NK-92 (cell line): ENCODE measurements around the gene SHROOM1.
"Not testable (repeated sequence)": the region's sequence is repeated elsewhere in the genome, so short reads cannot be mapped to it uniquely, and the experiment has no call there.

Experiments used
- DNase-seq: peaks from one replicate; lab custom pipeline; 2025; ENCODE audit not compliant: unreplicated experiment; lab: John Stamatoyannopoulos, UW

Gene SHROOM1, protein sequence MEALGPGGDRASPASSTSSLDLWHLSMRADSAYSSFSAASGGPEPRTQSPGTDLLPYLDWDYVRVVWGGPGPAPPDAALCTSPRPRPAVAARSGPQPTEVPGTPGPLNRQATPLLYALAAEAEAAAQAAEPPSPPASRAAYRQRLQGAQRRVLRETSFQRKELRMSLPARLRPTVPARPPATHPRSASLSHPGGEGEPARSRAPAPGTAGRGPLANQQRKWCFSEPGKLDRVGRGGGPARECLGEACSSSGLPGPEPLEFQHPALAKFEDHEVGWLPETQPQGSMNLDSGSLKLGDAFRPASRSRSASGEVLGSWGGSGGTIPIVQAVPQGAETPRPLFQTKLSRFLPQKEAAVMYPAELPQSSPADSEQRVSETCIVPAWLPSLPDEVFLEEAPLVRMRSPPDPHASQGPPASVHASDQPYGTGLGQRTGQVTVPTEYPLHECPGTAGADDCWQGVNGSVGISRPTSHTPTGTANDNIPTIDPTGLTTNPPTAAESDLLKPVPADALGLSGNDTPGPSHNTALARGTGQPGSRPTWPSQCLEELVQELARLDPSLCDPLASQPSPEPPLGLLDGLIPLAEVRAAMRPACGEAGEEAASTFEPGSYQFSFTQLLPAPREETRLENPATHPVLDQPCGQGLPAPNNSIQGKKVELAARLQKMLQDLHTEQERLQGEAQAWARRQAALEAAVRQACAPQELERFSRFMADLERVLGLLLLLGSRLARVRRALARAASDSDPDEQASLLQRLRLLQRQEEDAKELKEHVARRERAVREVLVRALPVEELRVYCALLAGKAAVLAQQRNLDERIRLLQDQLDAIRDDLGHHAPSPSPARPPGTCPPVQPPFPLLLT

DNA sequence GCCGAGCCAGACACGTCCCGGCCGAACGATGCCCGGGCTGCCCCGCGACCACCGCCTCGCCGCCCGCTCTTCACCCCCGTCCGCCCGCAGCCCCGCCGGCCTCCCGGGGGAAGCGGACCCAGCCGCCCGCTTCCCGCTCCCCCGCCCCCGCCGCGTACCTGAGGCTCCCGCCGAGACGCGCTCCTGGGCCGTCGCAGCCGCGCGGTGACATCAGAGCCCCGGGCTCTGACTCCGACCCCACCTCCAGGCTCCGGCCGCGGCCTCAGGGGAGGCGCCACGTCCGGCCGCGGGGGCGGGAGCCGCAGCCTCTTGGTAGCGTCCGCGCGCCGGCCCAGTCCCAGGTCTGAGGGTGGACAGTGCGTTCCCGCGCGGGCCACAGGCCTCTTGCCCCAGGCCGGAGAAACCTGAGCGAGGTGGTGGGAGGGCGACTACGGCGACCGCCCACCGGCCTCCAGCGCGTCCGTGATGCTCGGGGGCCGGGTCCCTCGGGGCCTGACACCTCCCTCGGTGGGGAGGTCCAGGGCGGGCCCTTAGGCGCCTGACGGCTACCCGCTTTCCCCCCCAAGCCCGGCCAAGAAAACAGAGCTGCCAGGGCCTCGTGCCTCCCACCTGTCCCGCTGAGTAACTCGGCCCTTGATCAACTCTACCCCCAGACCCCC is at the start of gene SHROOM1:
Gene SHROOM1 (minus strand): TSS at position 212 of the 659 bp plus-strand sequence. CDS start 4,507 bp downstream, outside the sequence.
- DNase-seq, result no peak

- no peak for DNase-seq
Measured at GRCh38 chr5:132877938-132878337, 47.5 kb upstream of the SHROOM1 start.

DNA sequence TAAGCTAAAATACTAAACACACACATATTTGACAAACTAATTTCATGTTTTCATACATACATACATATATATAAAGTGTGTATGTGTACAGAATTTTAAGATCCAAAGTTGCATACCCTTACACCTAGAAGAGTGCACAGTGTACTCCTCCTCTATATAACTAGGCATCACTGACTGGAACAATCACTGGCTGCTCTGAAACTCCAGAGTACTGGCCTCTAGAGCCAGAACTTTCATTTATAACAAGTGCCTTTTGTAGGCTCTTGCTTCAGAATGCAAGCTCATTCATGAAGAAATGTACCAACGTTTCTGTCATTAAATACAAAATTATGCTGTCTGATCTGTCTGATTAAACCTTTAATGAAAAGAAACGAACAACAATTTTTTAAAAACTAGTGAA is 47.0 kb upstream of the SHROOM1 start:
- no peak for DNase-seq

GRCh38 chr5:132876020-132876759 is 45.7 kb upstream of the SHROOM1 start:
- no peak for DNase-seq

DNA sequence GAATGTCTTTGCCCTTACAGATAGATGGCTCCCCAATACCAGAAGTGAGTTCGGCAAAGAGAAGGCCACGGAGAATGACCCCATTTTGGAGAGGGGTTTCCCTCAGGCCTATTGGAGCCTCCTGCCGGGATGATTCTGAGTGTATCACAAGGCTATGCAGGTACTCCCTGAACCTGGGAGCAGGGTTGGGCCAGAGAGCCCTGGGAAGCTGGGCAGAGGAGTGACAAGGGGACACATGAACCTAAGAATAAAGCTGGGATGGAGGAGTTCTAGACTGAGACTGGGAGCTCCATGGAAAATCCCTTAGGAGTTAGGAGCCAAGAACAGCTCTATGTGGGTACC is 43.5 kb upstream of the SHROOM1 start:
- no peak for DNase-seq

DNA sequence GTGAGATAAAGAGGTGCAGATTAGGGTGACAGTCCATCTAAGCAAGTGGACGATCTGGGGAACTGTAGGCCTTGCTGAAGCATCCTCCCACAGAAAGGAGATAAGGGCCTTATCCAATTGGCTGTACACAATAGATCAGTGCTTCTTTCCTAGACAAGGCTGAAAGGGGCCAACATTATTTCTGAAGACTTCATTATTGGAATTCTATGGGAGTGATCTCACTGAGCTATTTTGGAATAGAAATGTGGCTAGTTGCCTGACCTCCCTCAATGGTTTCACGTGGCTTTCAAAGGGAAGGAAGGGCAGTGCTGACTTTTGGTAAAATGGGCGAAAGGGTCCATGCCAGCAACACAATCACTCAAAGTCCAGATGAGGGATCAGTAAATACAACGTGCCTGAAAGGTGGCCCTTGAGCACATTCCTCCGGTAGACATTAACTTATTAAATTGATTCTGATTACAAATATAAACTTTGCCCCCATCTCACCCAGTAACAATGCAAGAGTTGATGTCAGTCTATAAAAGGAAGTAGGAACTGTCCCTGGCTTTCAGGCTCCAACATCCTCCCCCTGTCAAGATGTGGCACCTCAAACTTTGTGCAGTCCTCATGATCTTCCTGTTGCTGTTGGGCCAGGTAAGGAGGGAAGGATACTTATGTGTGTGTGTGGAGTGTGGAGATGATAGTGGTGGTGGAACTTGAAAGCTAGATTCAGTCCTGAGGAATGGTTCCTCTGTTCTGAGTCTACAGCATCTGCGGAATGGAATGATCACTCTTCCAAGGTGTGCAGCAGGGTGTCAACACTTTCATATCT is 42.9 kb upstream of the SHROOM1 start, which contains the start of gene LEAP2:
Gene LEAP2 (plus strand): TSS at position 550 of the 811 bp plus-strand sequence. CDS start 27 bp downstream, at position 577.
- DNase-seq, result no peak

DNA sequence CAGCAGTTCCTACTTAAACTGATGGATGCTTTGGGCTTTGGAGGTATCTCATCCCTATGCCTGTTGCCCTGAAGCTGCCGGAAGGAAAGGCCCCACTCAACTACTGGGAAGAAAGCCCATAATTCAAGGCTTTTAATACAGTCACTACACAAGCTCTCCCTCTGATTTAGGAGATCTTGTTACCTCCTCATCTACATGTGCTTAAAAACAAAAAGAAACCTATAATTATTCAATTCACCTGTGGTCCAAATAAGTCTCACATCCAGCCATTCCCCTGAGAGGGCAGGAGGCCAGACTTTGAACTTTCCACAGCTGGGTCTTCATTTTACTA is 42.3 kb upstream of the SHROOM1 start:
- DNase-seq, result no peak

DNA sequence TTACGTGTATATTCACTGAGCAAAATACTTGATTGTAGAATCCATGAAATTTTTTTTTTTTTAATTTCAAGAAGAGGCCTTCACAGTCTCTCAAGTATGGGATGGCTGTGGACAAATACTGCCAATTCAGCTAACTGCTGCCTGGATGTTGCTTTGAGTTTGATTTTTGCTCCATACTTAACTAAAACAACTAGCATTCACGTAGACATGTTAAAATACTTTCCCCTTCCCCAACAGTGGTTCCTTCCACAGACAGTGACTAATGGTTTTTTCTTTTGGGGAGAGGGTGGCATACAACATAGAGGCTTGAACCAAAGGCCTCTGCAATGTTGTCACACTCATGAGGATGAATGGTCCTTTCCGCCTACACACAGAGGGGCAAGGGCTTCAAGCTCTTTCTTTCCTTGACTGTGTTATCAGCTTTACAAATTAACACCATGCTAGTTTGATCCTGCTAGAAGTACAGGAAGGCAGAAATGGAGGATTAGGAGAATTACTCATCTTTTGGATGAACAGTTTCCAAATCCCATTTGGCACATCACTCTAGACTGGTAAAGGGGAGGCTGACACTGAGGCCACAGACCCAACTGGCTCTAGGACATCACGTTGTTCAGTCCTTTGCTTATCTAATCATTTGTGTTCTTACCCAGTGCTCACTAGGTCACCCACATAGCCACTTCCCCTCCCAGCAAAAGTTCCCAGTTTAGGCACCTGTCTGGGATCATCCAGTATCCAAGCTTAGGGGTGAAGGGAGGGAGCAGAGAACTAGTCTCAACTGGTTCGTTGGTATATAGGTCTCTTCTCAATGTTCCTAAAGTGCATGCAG is 41.2 kb upstream of the SHROOM1 start:
- DNase-seq, result no peak

DNA sequence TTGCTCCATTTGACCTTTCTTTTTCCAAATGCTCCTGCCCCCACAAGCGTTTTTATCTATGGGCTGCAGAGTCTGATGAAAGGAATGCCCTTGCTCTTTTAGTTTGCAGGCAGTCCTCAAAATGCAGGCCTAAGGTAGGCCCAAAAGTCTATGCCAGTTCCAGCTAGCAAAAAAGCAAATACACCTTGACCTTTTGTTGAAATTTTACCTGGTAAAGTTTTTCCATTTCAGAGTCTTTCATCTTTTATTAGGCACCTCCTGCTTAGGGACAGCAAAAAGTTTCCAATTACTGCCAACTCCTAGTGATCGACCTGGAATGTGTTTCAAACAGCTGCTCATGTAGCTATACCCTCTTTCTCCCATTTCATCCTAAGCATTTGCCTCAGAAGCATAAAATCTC is 40.4 kb upstream of the SHROOM1 start:
- no peak for DNase-seq

DNA sequence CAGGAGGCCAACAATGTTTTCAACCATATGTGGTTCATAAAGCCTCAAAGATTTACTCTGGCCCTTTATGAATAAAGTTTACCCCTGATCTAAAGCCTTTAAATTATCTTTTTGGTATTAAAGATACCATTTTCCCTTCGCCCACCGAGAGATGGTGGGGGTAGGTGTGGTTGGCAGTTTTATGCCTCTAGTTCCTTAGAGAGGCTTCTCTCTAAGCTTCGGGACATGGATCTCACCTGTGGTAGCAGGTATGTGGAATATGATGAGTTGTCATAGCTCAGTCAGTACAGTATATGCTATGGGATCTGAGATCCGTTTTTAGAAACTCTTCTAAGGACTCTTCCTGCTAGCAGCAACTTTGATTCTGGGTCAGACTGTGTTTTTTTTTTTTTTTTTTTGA is 38.3 kb upstream of the SHROOM1 start:
- no peak for DNase-seq

DNA sequence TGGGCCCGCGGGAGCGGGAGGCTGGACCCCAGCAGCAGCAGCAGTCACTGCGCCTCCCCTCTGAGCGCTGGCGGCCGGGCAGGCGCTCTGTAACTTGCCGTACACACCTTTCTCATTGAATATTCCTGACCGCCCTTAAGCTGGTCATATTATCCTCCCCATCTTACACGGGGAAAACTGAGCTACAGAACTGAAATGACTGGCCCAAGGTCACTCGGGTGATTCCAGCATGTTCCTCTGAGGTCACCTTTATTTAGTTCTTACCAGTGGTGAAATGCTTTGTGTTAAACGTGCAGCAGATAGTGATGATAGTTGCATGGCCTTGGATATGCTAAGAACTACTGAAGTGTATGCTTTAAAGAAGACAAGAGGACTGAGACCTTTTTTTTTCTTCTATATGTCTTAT is 36.6 kb upstream of the SHROOM1 start:
- DNase-seq, result no peak

DNA sequence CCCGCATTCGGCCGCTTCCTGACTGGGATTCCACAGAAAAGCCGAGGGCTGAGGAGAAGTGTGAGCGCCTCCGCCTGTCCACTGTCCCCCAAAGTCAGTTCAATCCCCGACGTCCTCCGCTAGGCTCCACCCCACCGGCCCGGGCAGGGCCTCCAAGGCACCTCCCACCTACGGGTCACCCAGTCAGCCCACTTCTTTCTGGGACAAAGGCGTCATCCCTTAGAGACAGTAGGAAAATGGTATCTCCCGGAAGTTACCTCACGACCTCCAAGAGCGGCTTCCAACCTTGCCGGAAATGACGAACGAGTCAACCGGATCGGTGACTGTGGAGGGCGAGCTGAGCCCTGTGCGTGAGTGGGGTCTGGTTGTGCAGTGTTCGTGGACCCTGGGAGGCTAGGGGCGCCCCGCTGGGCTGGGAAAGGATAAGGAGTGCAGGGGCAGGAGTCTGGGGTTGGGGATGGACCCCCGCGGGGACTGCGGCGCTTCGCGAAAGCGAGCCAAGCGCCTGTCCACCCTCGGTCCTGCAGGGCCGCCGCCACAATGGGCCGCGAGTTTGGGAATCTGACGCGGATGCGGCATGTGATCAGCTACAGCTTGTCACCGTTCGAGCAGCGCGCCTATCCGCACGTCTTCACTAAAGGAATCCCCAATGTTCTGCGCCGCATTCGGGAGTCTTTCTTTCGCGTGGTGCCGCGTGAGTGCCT is 36.0 kb upstream of the SHROOM1 start, which contains the start of the genes GDF9 and UQCRQ:
Gene GDF9 (minus strand): TSS at position 128 of the 704 bp plus-strand sequence. CDS start 1,936 bp downstream, outside the sequence.
Gene UQCRQ (plus strand): TSS at position 301 of the 704 bp plus-strand sequence. CDS start 240 bp downstream, at position 541.
- peak; percentile 51 for DNase-seq

DNA sequence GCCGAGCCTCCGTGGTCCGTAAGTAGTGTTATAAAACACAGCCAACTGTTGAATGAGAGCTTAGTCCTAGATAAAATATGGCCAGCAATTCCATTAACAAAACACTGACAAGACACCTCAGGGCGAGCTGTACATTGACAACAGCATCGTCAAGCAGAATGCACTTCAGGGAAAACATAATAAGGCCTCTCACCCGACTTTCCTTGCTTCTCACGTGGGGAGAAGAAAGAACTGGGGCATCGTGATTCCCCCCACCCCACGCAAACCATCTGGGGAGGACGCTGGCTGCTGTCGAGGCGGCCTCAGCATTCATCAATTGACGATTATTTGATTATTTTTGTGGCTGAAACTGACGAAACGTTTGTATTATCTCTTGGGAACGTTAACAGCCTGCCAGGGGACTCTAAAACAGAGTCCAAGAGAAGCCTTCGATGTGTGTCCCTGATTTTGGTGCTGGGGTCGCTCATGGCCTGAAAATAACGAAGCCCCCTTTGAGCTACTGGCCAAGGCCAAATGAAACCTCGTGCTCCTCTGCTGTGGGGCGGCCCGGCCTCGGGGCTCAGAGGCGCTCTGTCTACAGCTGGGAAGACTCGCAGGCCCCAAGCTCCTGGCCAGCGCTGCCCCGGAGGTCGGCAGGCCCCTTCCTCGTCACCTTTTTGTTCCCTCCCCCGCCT is 35.4 kb upstream of the SHROOM1 start:
- DNase-seq, result no peak

DNA sequence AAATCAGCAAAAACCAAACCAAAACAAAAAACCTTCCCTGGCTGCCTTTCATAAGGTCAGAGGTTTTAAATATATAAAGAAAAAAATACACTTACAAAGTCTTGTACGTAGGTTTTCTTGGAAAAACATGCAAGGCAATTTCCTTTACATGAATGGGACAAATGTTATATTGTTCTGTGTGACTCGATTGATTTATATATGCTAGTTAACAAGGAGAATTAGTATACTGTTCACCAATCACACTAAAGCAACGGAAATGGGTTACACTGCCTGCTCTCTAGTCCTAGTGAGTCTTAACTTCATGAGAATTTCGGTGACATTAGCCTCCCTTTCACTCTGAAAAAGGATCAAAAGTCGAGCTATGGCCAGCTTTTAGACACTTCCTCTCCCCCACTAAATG is 30.3 kb upstream of the SHROOM1 start:
- no peak for DNase-seq

- DNase-seq, result no peak
Measured at GRCh38 chr5:132859889-132860437, 29.5 kb upstream of the SHROOM1 start.

DNA sequence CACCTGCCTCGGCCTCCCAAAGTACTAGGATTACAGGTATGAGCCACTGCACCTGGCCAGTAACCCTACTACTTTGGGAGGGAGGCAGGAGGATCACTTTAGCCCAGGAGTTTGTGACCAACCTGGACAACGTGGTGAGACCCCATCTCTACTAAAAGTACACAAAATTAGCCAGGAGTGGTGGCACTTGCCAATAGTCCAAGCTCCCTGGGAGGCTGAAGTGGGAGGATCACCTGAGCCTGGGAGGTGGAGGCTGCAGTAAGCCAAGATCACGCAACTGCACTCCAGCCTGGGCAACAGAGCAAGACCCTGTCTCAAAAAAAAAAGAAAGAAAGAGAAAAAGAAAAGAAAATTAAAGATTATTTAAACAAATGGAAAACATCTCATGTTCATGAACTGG is 25.6 kb upstream of the SHROOM1 start:
- no peak for DNase-seq

GRCh38 chr5:132854992-132855391 is 24.5 kb upstream of the SHROOM1 start:
- DNase-seq, result not testable (repeated sequence)

GRCh38 chr5:132854301-132854700 is 23.9 kb upstream of the SHROOM1 start:
- no peak for DNase-seq
